K562 (cell line): ENCODE results near the gene ITGAD. TPM values are rescaled to one million over a fixed set of nuclear protein-coding genes. Genes with fewer than 3 reads are reported as not detected.

Source experiments
- ATAC-seq: fragments of 200-7000 bp; cut with Tn5 transposase; 3 replicates; pipeline ENCODE4 v1.9.1; 2020; ENCODE audit warnings: moderate library complexity
- BruUV-seq: library from RNA; stranded (reverse); fragments of 400-500 nt; replicated peaks from 2 replicates; lab custom pipeline; 2021; lab: Mats Ljungman, UMichigan
- CTCF ChIA-PET: fragments of 300-600 bp; formaldehyde crosslinking; extraction: SDS; loops from one replicate; lab custom pipeline; 2021; ENCODE audit warnings: low intra/inter-chr PET ratio; lab: Yijun Ruan, JAX
- POLR2A ChIA-PET: fragments of 300-600, 350-650 bp; sonication (Branson Sonifier 250); formaldehyde crosslinking; extraction: SDS; loops from one replicate; lab custom pipeline; 2021; ENCODE audit warnings: antibody characterized with exemption, inconsistent platforms; lab: Yijun Ruan, JAX
- DNase-seq, 4 experiments: peaks; one replicate each; pipeline versions ENCODE4 v3.0.0 to v3.0.0-alpha.2; 2011 to 2018; ENCODE audit warnings: low spot score in 3 of 4, mixed read lengths in 3 of 4; ENCODE audit errors: extremely low read depth in 1 of 4
- FAIRE-seq: peaks from 2 replicates; lab custom pipeline; 2011; peaks lifted over from hg19 to GRCh38; lab: Jason Lieb, UNC
- H2AFZ ChIP-seq: 2 replicates; pipeline ENCODE4 v1.6.0; 2011; ENCODE audit warnings: low read depth, low read length, control low read depth, inconsistent platforms
- H3K27ac ChIP-seq: fragments of 200-600 bp; 3 replicates; pipeline ENCODE4 v1.8.0; 2011; ENCODE audit warnings: low read depth, mild to moderate bottlenecking, control low read depth, inconsistent platforms, low read length, moderate library complexity, mixed read lengths; ENCODE audit errors: extremely low read depth
- H3K27me3 ChIP-seq, 2 experiments: fragments of 300-600 bp in 1 of 2; 2 replicates in 1 of 2; 3 replicates in 1 of 2; pipeline versions ENCODE4 v1.6.0 to v1.8.0; 2011; ENCODE audit warnings: inconsistent platforms in 2 of 2, low read length in 2 of 2, mild to moderate bottlenecking in 1 of 2, mixed read lengths in 1 of 2, moderate library complexity in 1 of 2; ENCODE audit not compliant: control insufficient read depth in 2 of 2, insufficient read depth in 2 of 2
- H3K36me3 ChIP-seq: fragments of 300-600 bp; 3 replicates; pipeline ENCODE4 v1.8.0; 2011; ENCODE audit warnings: mild to moderate bottlenecking, low read length, inconsistent platforms; ENCODE audit not compliant: control insufficient read depth, insufficient read depth
- H3K4me1 ChIP-seq, 2 experiments: fragments of 200-600 bp in 1 of 2; replicated peaks in 1 of 2; 2 replicates in 1 of 2; 3 replicates in 1 of 2; pipeline versions ENCODE4 v1.5.1 to v1.8.0; 2011; ENCODE audit warnings: inconsistent platforms in 2 of 2, low read length in 2 of 2, mild to moderate bottlenecking in 1 of 2, mixed read lengths in 1 of 2, moderate library complexity in 1 of 2; ENCODE audit not compliant: control insufficient read depth in 2 of 2, insufficient read depth in 2 of 2
- H3K4me2 ChIP-seq: 2 replicates; pipeline ENCODE4 v1.6.1; 2011; ENCODE audit warnings: low read length, control low read depth, inconsistent platforms, mixed read lengths; ENCODE audit not compliant: insufficient read depth
- H3K4me3 ChIP-seq: fragments of 200-600 bp; sonication (generic), shearing (Covaris generic); 2 replicates; pipeline ENCODE4 v1.5.1; 2016; ENCODE audit warnings: control low read depth, inconsistent platforms
- H3K79me2 ChIP-seq: fragments of 200-600 bp; 3 replicates; pipeline ENCODE4 v1.8.0; 2011; ENCODE audit warnings: low read length, inconsistent platforms; ENCODE audit not compliant: control insufficient read depth, insufficient read depth
- H3K9ac ChIP-seq, 2 experiments: 2 replicates each; pipeline versions ENCODE4 v1.6.0 to v1.6.1; 2011; ENCODE audit warnings: low read depth in 2 of 2, low read length in 2 of 2, control low read depth in 1 of 2, inconsistent platforms in 1 of 2, mild to moderate bottlenecking in 1 of 2, mixed read lengths in 1 of 2; ENCODE audit not compliant: insufficient read depth in 1 of 2
- H3K9me1 ChIP-seq: one replicate; pipeline ENCODE4 v1.6.0; 2011; ENCODE audit warnings: inconsistent platforms, mild to moderate bottlenecking, low read length, moderate library complexity; ENCODE audit not compliant: control insufficient read depth, insufficient read depth
- H3K9me3 ChIP-seq: replicated peaks from 2 replicates; pipeline ENCODE4 v1.5.1; 2011; ENCODE audit warnings: low read depth, low read length, inconsistent platforms; ENCODE audit not compliant: control insufficient read depth, insufficient read depth
- H4K20me1 ChIP-seq: replicated peaks from 2 replicates; pipeline ENCODE4 v1.6.1; 2011; ENCODE audit warnings: low read length, inconsistent platforms, mixed read lengths; ENCODE audit not compliant: control insufficient read depth, insufficient read depth
- EGR1 ChIP-seq: fragments of 450-650 bp; conservative IDR thresholded peaks from 2 replicates; pipeline ENCODE4 v1.6.1; 2017; ENCODE audit warnings: mild to moderate bottlenecking
- EP300 ChIP-seq: IDR thresholded peaks from 2 replicates; pipeline ENCODE4 v1.6.1; 2012; ENCODE audit warnings: low read length, improper control_type of control experiment
- HMGXB4 ChIP-seq: sonication (generic); formaldehyde crosslinking; IDR thresholded peaks from 2 replicates; pipeline ENCODE4 v1.8.1; 2023; ENCODE audit warnings: mild to moderate bottlenecking, missing genetic modification reagents
- KAT2B ChIP-seq: IDR thresholded peaks from one replicate; pipeline ENCODE4 v1.6.1; 2012; ENCODE audit warnings: low read depth, mild to moderate bottlenecking, control low read depth, inconsistent platforms, low read length, moderate library complexity
- RAD21 ChIP-seq, 2 experiments: fragments of 250-450 bp in 1 of 2; fragments of 450-650 bp in 1 of 2; sonication (Bioruptor Pico) in 1 of 2; formaldehyde crosslinking in 1 of 2; IDR thresholded peaks in 1 of 2; conservative IDR thresholded peaks in 1 of 2; 2 replicates each; pipeline versions ENCODE4 v1.4.0 to v1.8.0; 2020 to 2022; ENCODE audit warnings: mild to moderate bottlenecking in 2 of 2, moderate library complexity in 1 of 2
- TAF9B ChIP-seq: fragments of 450-650 bp; IDR thresholded peaks from 2 replicates; pipeline ENCODE4 v1.6.1; 2018; ENCODE audit warnings: mild to moderate bottlenecking; ENCODE audit not compliant: partially characterized antibody
- THRA ChIP-seq: fragments of 450-650 bp; IDR thresholded peaks from 2 replicates; pipeline ENCODE4 v1.6.1; 2017; ENCODE audit warnings: mild to moderate bottlenecking, moderate library complexity
- ZNF518B ChIP-seq: fragments of 250-450 bp; sonication (Bioruptor Pico); IDR thresholded peaks from 2 replicates; pipeline ENCODE4 v1.5.0; 2021; ENCODE audit warnings: mild to moderate bottlenecking, moderate library complexity
- ZNF639 ChIP-seq, 2 experiments: fragments of 200-800 bp in 1 of 2; sonication (Bioruptor generic) in 1 of 2; sonication (generic) in 1 of 2; formaldehyde crosslinking in 1 of 2; IDR thresholded peaks in 1 of 2; conservative IDR thresholded peaks in 1 of 2; 2 replicates each; pipeline versions ENCODE4 v1.5.0 to v1.6.1; 2016 to 2020; ENCODE audit warnings: missing compliant biosample characterization in 1 of 2, missing genetic modification characterization in 1 of 2, missing genetic modification reagents in 1 of 2
- ZNF79 ChIP-seq: fragments of 250-450 bp; sonication (Bioruptor Pico); IDR thresholded peaks from 2 replicates; pipeline ENCODE4 v1.4.0; 2020; ENCODE audit warnings: low read depth, mild to moderate bottlenecking, moderate library complexity
- WGBS: fragments of 100-300 bp; shearing (Covaris generic); methylation state at CpG from one replicate; pipeline ENCODE4 v1.1.6; 2016; ENCODE audit warnings: low coverage, mixed read lengths; ENCODE audit not compliant: insufficient coverage; ENCODE audit errors: missing lambda C conversion rate; 5-methylcytosine and 5-hydroxymethylcytosine counted together
- in situ Hi-C: fragments of 300-500 bp; cut with MboI; formaldehyde crosslinking; loops from 4 replicates; pipeline ENCODE4 v1.15.0; 2018; ENCODE audit warnings: inconsistent platforms, mixed read lengths
- intact Hi-C: fragments of 100-400 bp; cut with micrococcal nuclease; formaldehyde crosslinking; loops from 2 replicates; pipeline ENCODE4 v1.14.2; 2022
- polyA plus RNA-seq, 8 experiments: library from polyadenylated mRNA; depleted of rRNA in 4 of 8; stranded (reverse) in 5 of 8; unstranded in 3 of 8; fragments of >200 nt; fragmentation: Nextera tagmentation in 2 of 8; fragmentation: Illumina TruSeq in 1 of 8; extraction: Ambion mirVana in 2 of 8; extraction: Trizol in 1 of 8; gene quantifications; 2 replicates each; pipeline versions ENCODE4 v1.2.1 to v1.2.3, GENCODE V29; 2011 to 2014; ENCODE audit warnings: inconsistent platforms in 1 of 8, missing spikeins in 1 of 8
- total RNA-seq, 7 experiments: library from RNA; depleted of rRNA in 6 of 7; stranded (reverse); fragments of >200 nt in 6 of 7; fragmentation: Illumina TruSeq in 2 of 7; extraction: Trizol in 2 of 7; gene quantifications; 2 replicates each; pipeline versions ENCODE4 v1.2.1 to v1.2.3, GENCODE V29; 2011 to 2021; ENCODE audit warnings: low replicate concordance in 1 of 7

Gene ITGAD
- total and polyA plus RNA-seq, 9 of the 15 experiments (the other 6 are each of a cell fraction or from before 2014, with no cell fraction given): not detected

- no peak for TF ChIP-seq HMGXB4 (CRISPR knock-in tag)
- TF ChIP-seq TAF9B: no peak
- no peak for TF ChIP-seq EGR1
Measured at GRCh38 chr16:31451201-31451600, 58.1 kb downstream of the ITGAD start (continued).

- Histone ChIP-seq H3K36me3 (peaks cover 15% of the 10 kb centered on the region; the same call in 1 of the 3 replicates), H3K9me1 (no peaks in the 10 kb centered on the region), H4K20me1 (no peaks in the 10 kb centered on the region; the same call in 1 of the 2 replicates), H3K79me2 (peaks cover 27% of the 10 kb centered on the region), H3K4me1 (peaks cover 48 to 49% of the 10 kb centered on the region in 2 experiments), H3K4me3 (no peak overlapping the region), H3K9ac (peak overlapping the region in 1 of 2 experiments; percentile 62; a peak in 1 of 4 replicates), H3K4me2 (peak overlapping the region; percentile 40), H3K9me3 (no peaks in the 10 kb centered on the region), H3K27ac (no peak overlapping the region), H3K27me3 (no peaks in the 10 kb centered on the region), H2AFZ (peak overlapping the region; percentile 59; the same call in 1 of the 2 replicates)
- 32% methylated on average over 11 of the region's 11 CpGs for WGBS
- ChIA-PET POLR2A (interaction anchor here (0.6 to 1.9 kb wide), 9 partner anchors 9 to 677 kb away, joined by 3 to 10 read pairs (median 3); partner anchors contain the start of gene ZNF843), CTCF (interaction anchor here (0.7 kb wide), 1 partner anchor 245 kb away, joined by 3 read pairs; no protein-coding TSS in a partner anchor)
- no TSS peak for BruUV-seq
- DNase-seq: peak; percentile 62 to 84 (median 67)
- peak; percentile 63 for FAIRE-seq
- intact Hi-C loops (loop anchor here (2.0 to 10.0 kb wide), 4 partner anchors 50 to 497 kb away; partner anchors contain the start of gene SETD1A), in situ Hi-C loops (loop anchor here (10.0 kb wide), 1 partner anchor 243 kb away; no protein-coding TSS in a partner anchor)
- peak; percentile 80 for ATAC-seq
- TF ChIP-seq KAT2B (no peak), THRA (no peak), ZNF518B (CRISPR knock-in tag) (no peak), EP300 (peak; percentile 24; the same call in 1 of the 2 replicates), RAD21 (CRISPR knock-in tag; conservative IDR thresholded peaks at IDR 0.05 in 1 of 2, IDR thresholded peaks at IDR 0.05 in 1 of 2) (peak; percentile 12 to 58; a peak in 2 of 4 replicates), ZNF79 (CRISPR knock-in tag) (no peak), ZNF639 (CRISPR knock-in tag; conservative IDR thresholded peaks at IDR 0.05 in 1 of 2, IDR thresholded peaks at IDR 0.05 in 1 of 2) (no peak)
Measured at GRCh38 chr16:31451681-31452351, 58.7 kb downstream of the ITGAD start.
